Gastroesophageal sphincter (tissue), 4 donors: ENCODE measurements around the gene NUDT9. TPM values are rescaled to one million over a fixed set of nuclear protein-coding genes. Genes with fewer than 3 reads are reported as not detected.
A peak's percentile ranks its signal among the peaks of the same experiment; 100 is the strongest.

ENCODE experiments used
- ATAC-seq: fragments of 150-250 bp; one replicate; pipeline ENCODE4 v1.9.1; 2016; ENCODE audit warnings: mild to moderate bottlenecking, moderate library complexity
- H3K27ac ChIP-seq, 4 donors: fragments of 200-600 bp; sonication (generic) in 3 of 4; 1 replicate in 3 of 4; 2 replicates in 1 of 4; pipeline ENCODE4 v1.5.1; 2016 to 2019
- H3K27me3 ChIP-seq: fragments of 200-600 bp; sonication (generic); one replicate; pipeline ENCODE4 v1.5.1; 2019
- H3K36me3 ChIP-seq, 2 donors: fragments of 200-600 bp; sonication (generic); one replicate each; pipeline ENCODE4 v1.5.1; 2019; ENCODE audit warnings: control low read depth in 1 of 2
- H3K4me1 ChIP-seq, 3 donors: fragments of 200-600 bp; sonication (generic); 1 replicate in 2 of 3; 2 replicates in 1 of 3; pipeline ENCODE4 v1.5.1; 2016 to 2019; ENCODE audit warnings: control low read depth in 2 of 3
- H3K4me3 ChIP-seq, 2 donors: fragments of 200-600 bp; sonication (generic); one replicate each; pipeline ENCODE4 v1.5.1; 2019; ENCODE audit warnings: mild to moderate bottlenecking in 1 of 2, moderate library complexity in 1 of 2
- H3K9me3 ChIP-seq, 3 donors: fragments of 200-600 bp; sonication (generic); one replicate each; pipeline ENCODE4 v1.5.1; 2017 to 2019; ENCODE audit warnings: control low read depth in 2 of 3
- EP300 ChIP-seq: sonication (generic); formaldehyde crosslinking; IDR thresholded peaks from one replicate; pipeline ENCODE4 v1.6.1; 2017; ENCODE audit warnings: antibody characterized with exemption, mild to moderate bottlenecking
- POLR2A ChIP-seq, 2 donors: fragments of 450-650 bp; IDR thresholded peaks; one replicate each; pipeline ENCODE4 v1.6.1; 2017; ENCODE audit warnings: antibody characterized with exemption in 2 of 2, mild to moderate bottlenecking in 2 of 2, moderate library complexity in 1 of 2
- POLR2AphosphoS5 ChIP-seq: sonication (generic); formaldehyde crosslinking; IDR thresholded peaks from one replicate; pipeline ENCODE4 v1.6.1; 2017; ENCODE audit warnings: antibody characterized with exemption
- WGBS, 2 donors: methylation state at CpG; one replicate each; pipeline ENCODE4 v1.1.5; 2018; ENCODE audit warnings: low coverage in 1 of 2; 5-methylcytosine and 5-hydroxymethylcytosine counted together
- total RNA-seq, 4 donors: library from RNA; depleted of rRNA; stranded (reverse); fragments of >200 nt; gene quantifications; one replicate each; pipeline ENCODE4 v1.1.0, GENCODE V29; 2016
- TF ChIP-seq, protein P1 (sequence below), 4 experiments: fragments of 200-600 bp in 2 of 4; fragments of 450-650 bp in 2 of 4; sonication (generic) in 1 of 4; IDR thresholded peaks; one replicate each; pipeline ENCODE4 v1.5.1; 2017 to 2019; ENCODE audit warnings: antibody characterized with exemption in 4 of 4, mild to moderate bottlenecking in 2 of 4, moderate library complexity in 2 of 4

Gene NUDT9
- total RNA-seq, 4 donors from 2014 or later = 19.3 to 26.7 (median 22.8) TPM

DNA sequence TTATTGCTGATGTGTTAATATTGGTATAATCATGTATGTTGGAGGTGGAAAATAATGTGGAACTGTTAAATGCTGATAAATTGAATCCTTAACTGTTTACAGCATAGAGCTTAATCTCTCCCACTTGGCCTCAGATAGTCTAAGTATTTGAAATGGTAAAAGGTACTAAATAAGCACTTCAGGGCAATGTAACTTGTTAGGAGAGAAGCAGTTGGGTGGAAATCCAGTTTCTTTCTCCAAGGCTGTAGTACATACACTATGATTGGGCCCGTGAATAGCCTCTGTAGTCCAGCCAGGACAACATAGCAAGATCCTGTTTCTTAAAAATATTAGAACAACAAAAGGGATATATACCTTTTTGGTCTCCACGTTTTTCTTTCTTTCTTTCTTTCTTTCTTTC, 39.7 kb downstream of the NUDT9 start:
- ATAC-seq = no peak
- 64 to 85% methylated on average over 2 of the region's 2 CpGs for WGBS, 2 donors

DNA sequence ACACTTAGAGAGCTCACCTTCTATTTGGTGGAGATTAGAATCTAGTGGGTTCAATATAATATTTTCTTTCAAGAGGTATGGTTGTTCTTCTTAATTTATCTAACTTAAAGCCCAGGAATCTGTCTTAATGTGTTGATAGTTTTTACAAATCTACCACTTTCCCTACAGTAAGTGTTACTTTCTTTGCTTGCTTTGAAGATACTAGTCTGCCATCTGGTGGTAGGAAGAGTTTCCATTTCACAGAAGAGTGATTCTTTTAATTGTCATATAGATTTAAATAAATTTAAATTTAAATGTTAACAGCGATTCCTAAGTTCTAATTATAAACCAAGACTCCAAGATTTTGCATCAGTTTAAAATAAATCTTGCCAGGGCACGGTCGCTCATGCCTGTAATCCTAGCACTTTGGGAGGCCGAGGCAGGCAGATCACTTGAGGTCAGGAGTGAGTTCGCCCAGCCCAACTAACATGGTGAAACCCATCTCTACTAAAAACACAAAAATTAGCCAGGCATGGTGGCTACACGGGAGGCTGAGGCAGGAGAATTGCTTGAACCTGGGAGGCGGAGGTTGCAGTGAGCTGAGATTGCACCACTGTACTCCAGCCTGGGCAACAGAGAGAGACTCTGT, 43.5 kb downstream of the NUDT9 start:
- no peaks in the 10 kb centered on the region for H3K9me3 ChIP-seq
- H3K4me1 ChIP-seq = peaks cover 0 to 8% (median 0%) of the 10 kb centered on the region in 3 donors
- peak overlapping the region in 3 of 4 donors; percentile 32 to 52 (median 44) for H3K27ac ChIP-seq
- H3K36me3 ChIP-seq = no peaks in the 10 kb centered on the region
- WGBS, 2 donors = 16 to 49% methylated on average over 3 to 5 of the region's 7 CpGs
- H3K27me3 ChIP-seq = no peaks in the 10 kb centered on the region
- no peak overlapping the region for H3K4me3 ChIP-seq
- TF ChIP-seq, protein P1, sequence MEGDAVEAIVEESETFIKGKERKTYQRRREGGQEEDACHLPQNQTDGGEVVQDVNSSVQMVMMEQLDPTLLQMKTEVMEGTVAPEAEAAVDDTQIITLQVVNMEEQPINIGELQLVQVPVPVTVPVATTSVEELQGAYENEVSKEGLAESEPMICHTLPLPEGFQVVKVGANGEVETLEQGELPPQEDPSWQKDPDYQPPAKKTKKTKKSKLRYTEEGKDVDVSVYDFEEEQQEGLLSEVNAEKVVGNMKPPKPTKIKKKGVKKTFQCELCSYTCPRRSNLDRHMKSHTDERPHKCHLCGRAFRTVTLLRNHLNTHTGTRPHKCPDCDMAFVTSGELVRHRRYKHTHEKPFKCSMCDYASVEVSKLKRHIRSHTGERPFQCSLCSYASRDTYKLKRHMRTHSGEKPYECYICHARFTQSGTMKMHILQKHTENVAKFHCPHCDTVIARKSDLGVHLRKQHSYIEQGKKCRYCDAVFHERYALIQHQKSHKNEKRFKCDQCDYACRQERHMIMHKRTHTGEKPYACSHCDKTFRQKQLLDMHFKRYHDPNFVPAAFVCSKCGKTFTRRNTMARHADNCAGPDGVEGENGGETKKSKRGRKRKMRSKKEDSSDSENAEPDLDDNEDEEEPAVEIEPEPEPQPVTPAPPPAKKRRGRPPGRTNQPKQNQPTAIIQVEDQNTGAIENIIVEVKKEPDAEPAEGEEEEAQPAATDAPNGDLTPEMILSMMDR (IDR thresholded peaks at IDR 0.05) = peak; percentile 62 to 71 (median 68)
- no peak for TF ChIP-seq EP300
- ATAC-seq = no peak

More for the DNA sequence above, 39.7 kb downstream of the NUDT9 start:
- Histone ChIP-seq H3K27ac (no peak overlapping the region), H3K4me1 (peaks cover 0 to 8% (median 0%) of the 10 kb centered on the region in 3 donors), H3K27me3 (no peaks in the 10 kb centered on the region), H3K36me3 (peaks cover 4 to 24% of the 10 kb centered on the region in 2 donors), H3K9me3 (no peaks in the 10 kb centered on the region), H3K4me3 (no peak overlapping the region)
- TF ChIP-seq, protein P1 (IDR thresholded peaks at IDR 0.05) = no peak
- TF ChIP-seq POLR2A (IDR thresholded peaks at IDR 0.05) = no peak
- TF ChIP-seq EP300 = no peak
- TF ChIP-seq POLR2AphosphoS5 = no peak

DNA sequence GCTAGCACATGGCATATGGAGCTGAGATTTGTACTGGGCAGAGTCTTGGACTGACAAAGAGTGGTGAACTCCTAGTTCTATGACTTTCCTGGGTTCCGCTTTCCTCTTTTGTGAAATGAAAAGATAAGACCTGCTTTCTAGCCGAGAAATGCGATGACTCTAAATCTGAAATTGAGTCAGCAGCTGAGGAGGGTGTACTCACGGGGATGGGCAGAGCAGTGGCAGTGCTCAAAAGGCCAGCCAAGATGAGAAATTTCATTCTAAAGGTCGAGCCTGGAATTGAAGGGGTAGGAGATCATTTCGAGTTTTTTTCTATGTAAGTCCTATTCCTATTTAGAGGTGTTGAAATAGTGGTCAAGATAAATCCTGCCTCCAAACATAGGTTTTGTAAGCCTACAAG, 47.0 kb downstream of the NUDT9 start:
- Histone ChIP-seq H3K27ac (peak overlapping the region in 3 of 4 donors; percentile 22 to 57 (median 40)), H3K36me3 (peaks cover 0 to 23% of the 10 kb centered on the region in 2 donors), H3K27me3 (no peaks in the 10 kb centered on the region), H3K9me3 (no peaks in the 10 kb centered on the region), H3K4me3 (no peak overlapping the region), H3K4me1 (peaks cover 0 to 8% (median 0%) of the 10 kb centered on the region in 3 donors)
- no peak for ATAC-seq
- TF ChIP-seq POLR2AphosphoS5 (peak; percentile 10), POLR2A (IDR thresholded peaks at IDR 0.05) (no peak), EP300 (no peak)
- TF ChIP-seq, protein P1 (IDR thresholded peaks at IDR 0.05) = no peak
- WGBS, 2 donors = 70 to 83% methylated on average over 1 to 5 of the region's 6 CpGs

DNA sequence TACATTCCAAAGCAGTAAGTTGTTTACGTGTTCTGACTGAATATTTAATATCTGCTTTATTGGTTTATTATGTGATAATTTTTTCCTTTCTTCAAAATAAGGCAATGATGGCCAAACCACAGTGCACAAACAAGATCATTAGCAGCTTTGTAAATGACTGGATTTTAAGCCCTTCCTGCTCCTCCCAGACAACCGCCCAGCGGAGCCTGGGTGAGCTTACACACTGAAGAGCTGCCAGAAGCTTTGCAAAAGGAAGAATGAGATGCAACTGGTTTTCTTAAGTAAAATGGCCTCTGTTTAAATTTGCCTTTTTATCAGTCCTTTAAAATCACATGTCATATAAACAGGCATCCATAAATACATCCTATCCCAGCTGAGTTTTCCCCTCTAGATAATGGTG, 54.6 kb downstream of the NUDT9 start:
- Histone ChIP-seq H3K4me3 (no peak overlapping the region), H3K4me1 (no peaks in the 10 kb centered on the region), H3K36me3 (peaks cover 11 to 98% of the 10 kb centered on the region in 2 donors), H3K9me3 (no peaks in the 10 kb centered on the region), H3K27ac (peak overlapping the region in 3 of 4 donors; percentile 31 to 63 (median 33)), H3K27me3 (no peaks in the 10 kb centered on the region)
- 56 to 57% methylated on average over 3 of the region's 3 CpGs for WGBS, 2 donors
- TF ChIP-seq POLR2A (IDR thresholded peaks at IDR 0.05) = no peak
- no peak for TF ChIP-seq EP300
- TF ChIP-seq POLR2AphosphoS5 = no peak
- TF ChIP-seq, protein P1 (IDR thresholded peaks at IDR 0.05) = no peak
- ATAC-seq = no peak

DNA sequence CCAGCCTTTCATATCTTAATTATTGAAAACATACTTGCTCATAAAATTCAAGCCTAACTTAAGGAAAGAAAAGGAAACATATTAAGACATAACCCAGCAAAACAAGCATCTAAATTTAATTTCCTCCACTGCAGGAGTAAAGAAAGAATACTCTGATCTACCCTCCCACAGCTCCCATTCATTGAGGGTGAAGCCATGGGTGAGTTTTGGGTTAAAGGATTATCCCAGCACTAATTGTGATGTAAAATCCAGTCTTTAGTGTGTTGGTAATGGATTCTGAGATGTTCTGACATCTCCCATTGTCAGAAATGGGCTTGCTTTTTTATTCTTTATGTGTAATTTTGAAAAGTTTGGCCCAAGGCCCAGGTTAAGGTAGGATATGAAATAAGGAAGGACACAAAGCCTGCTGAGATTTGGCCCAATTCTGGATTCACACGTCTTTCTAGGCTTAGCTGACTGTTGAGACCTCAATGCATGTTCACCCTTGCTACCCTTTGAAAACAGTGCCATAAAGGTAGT, 56.4 kb downstream of the NUDT9 start:
- Histone ChIP-seq H3K9me3 (no peaks in the 10 kb centered on the region), H3K4me3 (no peak overlapping the region), H3K27me3 (no peaks in the 10 kb centered on the region), H3K36me3 (peaks cover 11 to 98% of the 10 kb centered on the region in 2 donors), H3K27ac (peak overlapping the region in 3 of 4 donors; percentile 33 to 58 (median 54)), H3K4me1 (no peaks in the 10 kb centered on the region)
- ATAC-seq = no peak
- WGBS, 2 donors = 70% methylated on average over 1 of the region's 1 CpG; no CpG with 5 or more reads in 1 of the 2 donors
- TF ChIP-seq, protein P1 (IDR thresholded peaks at IDR 0.05) = no peak
- no peak for TF ChIP-seq EP300
- TF ChIP-seq POLR2AphosphoS5 = no peak
- no peak for TF ChIP-seq POLR2A (IDR thresholded peaks at IDR 0.05)
